Hepatic stellate cell (primary cell): ENCODE results near the gene OSBPL8.
A peak's percentile ranks its signal among the peaks of the same experiment; 100 is the strongest.

Experiments
- DNase-seq: peaks from one replicate; pipeline ENCODE4 v3.0.0; 2011; ENCODE audit warnings: low spot score

OSBPL8 gene

GRCh38 chr12:76555231-76555767 is 4.3 kb downstream of the OSBPL8 start:
- no peak for DNase-seq

- no peak for DNase-seq
Observed at GRCh38 chr12:76554405-76555230, 5.0 kb downstream of the OSBPL8 start.

- peak; percentile 14 for DNase-seq
Observed at GRCh38 chr12:76552343-76552938, 7.1 kb downstream of the OSBPL8 start.

GRCh38 chr12:76551482-76551888 is 8.1 kb downstream of the OSBPL8 start:
- DNase-seq, result no peak

- no peak for DNase-seq
Observed at GRCh38 chr12:76549131-76549530, 10.4 kb downstream of the OSBPL8 start.

GRCh38 chr12:76548222-76548837 is 11.2 kb downstream of the OSBPL8 start:
- DNase-seq, result no peak

GRCh38 chr12:76547526-76547925 is 12.0 kb downstream of the OSBPL8 start:
- DNase-seq, result no peak

- no peak for DNase-seq
Observed at GRCh38 chr12:76546889-76547288, 12.7 kb downstream of the OSBPL8 start.

GRCh38 chr12:76545486-76545885 is 14.1 kb downstream of the OSBPL8 start:
- no peak for DNase-seq

- no peak for DNase-seq
Observed at GRCh38 chr12:76544601-76545261, 14.8 kb downstream of the OSBPL8 start.

GRCh38 chr12:76543813-76544347 is 15.7 kb downstream of the OSBPL8 start:
- DNase-seq, result no peak

GRCh38 chr12:76542908-76543307 is 16.7 kb downstream of the OSBPL8 start:
- no peak for DNase-seq

- DNase-seq, result no peak
Observed at GRCh38 chr12:76539727-76540126, 19.8 kb downstream of the OSBPL8 start.

GRCh38 chr12:76537923-76538322 is 21.6 kb downstream of the OSBPL8 start:
- DNase-seq, result no peak

- DNase-seq, result no peak
Observed at GRCh38 chr12:76536546-76536945, 23.0 kb downstream of the OSBPL8 start.

- DNase-seq, result no peak
Observed at GRCh38 chr12:76535170-76535569, 24.4 kb downstream of the OSBPL8 start.

GRCh38 chr12:76533331-76533730 is 26.2 kb downstream of the OSBPL8 start:
- DNase-seq, result peak; percentile 17

GRCh38 chr12:76532520-76532919 is 27.1 kb downstream of the OSBPL8 start:
- DNase-seq, result no peak

GRCh38 chr12:76531056-76531455 is 28.5 kb downstream of the OSBPL8 start:
- DNase-seq, result no peak

GRCh38 chr12:76530516-76530915 is 29.1 kb downstream of the OSBPL8 start:
- no peak for DNase-seq

GRCh38 chr12:76529226-76529918 is 30.2 kb downstream of the OSBPL8 start:
- DNase-seq, result no peak

- no peak for DNase-seq
Observed at GRCh38 chr12:76523408-76523807, 36.2 kb downstream of the OSBPL8 start.
